MM.1S (cell line): ENCODE results near the gene TMEM272.

Source experiments
- EZH2 ChIP-seq: fragments of 300-600 bp; sonication (generic); optimal IDR thresholded peaks from 2 replicates; pipeline ENCODE3; 2017; ENCODE audit warnings: low read depth, mild to moderate bottlenecking, antibody characterized with exemption, low read length, mixed read lengths
- EZH2phosphoT487 ChIP-seq: fragments of 300-600 bp; sonication (generic); IDR thresholded peaks from 2 replicates; pipeline ENCODE4 v1.6.1; 2018; ENCODE audit warnings: antibody characterized with exemption, low read length
- TF ChIP-seq, protein P1 (sequence below): fragments of 300-600 bp; sonication (generic); IDR thresholded peaks from 2 replicates; pipeline ENCODE4 v1.5.1; 2016; ENCODE audit warnings: antibody characterized with exemption, low read length, mixed read lengths

DNA sequence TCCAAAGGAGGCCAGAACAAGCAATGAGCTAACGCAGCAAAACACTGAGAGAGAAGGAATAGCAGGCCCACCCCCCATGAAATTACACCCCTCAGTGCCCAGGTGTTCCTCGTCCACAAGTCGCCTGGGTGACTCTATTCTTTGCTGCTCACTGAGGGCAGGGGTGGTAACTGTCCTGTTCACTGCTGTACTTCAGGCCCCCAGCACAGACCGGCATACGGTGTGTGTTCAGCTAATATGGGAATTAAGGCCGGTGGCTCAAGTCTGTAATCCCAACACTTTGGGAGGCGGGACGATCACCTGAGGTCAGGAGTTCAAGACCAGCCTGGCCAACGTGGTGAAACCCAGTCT lies 72.9 kb downstream of the TMEM272 start:
- TF ChIP-seq EZH2 (no peak), EZH2phosphoT487 (no peak)
- TF ChIP-seq, protein P1, sequence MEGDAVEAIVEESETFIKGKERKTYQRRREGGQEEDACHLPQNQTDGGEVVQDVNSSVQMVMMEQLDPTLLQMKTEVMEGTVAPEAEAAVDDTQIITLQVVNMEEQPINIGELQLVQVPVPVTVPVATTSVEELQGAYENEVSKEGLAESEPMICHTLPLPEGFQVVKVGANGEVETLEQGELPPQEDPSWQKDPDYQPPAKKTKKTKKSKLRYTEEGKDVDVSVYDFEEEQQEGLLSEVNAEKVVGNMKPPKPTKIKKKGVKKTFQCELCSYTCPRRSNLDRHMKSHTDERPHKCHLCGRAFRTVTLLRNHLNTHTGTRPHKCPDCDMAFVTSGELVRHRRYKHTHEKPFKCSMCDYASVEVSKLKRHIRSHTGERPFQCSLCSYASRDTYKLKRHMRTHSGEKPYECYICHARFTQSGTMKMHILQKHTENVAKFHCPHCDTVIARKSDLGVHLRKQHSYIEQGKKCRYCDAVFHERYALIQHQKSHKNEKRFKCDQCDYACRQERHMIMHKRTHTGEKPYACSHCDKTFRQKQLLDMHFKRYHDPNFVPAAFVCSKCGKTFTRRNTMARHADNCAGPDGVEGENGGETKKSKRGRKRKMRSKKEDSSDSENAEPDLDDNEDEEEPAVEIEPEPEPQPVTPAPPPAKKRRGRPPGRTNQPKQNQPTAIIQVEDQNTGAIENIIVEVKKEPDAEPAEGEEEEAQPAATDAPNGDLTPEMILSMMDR: no peak
